ENCODE data around the gene CDKN2A. TPM values are rescaled to one million over a fixed set of nuclear protein-coding genes. Genes with fewer than 3 reads are reported as not detected.

CDKN2A gene
- total RNA-seq, 4 donors from 2014 or later, result 2.2 to 8.6 TPM; not detected in 2

DNA sequence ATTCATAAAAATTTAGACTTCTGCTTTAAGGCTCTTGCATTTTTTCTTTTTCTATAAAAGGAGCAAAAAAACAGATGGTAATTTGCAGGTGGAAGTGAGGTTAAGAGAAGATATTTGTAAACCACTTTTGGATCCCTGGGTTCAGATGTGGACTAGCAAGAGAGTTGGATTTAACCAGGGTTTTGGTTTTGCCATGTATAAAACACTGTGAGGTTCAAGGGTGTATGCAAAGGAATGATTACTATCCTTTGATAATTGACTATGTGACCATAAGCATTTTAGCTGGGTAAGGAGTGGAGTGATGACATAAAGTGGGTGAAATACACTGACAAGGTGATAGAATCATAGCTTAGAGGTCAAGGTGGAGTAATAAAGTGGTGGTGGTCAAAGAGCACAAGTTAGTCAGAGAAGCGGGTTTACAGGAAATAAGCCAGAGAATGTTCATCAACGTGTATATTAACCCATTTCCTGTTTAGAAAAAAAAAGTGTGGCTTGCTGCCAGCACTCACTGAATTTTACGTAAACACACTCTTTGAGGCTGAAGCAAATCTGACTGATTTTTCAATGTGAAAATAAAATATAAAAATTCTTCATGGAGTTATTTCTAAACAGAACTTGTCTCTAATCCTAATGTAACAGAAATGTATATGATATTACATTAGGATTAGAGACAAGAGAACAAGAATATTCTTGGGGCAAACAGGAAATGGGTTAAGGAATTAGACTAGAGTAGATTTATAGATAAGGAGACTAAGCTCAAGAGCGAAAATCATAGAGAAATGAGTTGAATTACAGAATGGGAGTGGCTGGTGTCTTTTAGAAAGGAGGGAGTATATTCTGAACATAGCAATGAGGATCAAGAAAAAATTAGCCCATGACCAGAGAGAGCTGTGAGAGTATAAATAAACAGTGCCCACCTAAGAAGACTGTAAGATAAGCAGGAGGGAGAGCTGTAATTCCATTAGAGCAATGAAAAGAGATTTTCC lies 74.5 kb downstream of the CDKN2A start:
- in situ Hi-C loops (cut with MboI; ENCODE audit: low pct_ligation_motif_present in 1 of 4, low pct_unique_long_range_greater_than_20kb in 1 of 4, low sequenced_read_pairs in 3 of 4) (no loop called here), intact Hi-C loops (cut with DNase I; ENCODE audit: low total_unique reads) (no loop called here)
- peak overlapping the region in 1 of 4 donors; percentile 26 for H3K27ac ChIP-seq
- H3K36me3 ChIP-seq, result no peaks in the 10 kb centered on the region
- peaks cover 0 to 15% (median 0%) of the 10 kb centered on the region in 4 donors for H3K4me1 ChIP-seq
- no peaks in the 10 kb centered on the region for H3K27me3 ChIP-seq
- no peak overlapping the region for H3K4me3 ChIP-seq
- H3K9me3 ChIP-seq, result no peaks in the 10 kb centered on the region
- no peak for TF ChIP-seq EP300 (IDR thresholded peaks at IDR 0.05; ENCODE audit: low read depth)
- no peak for TF ChIP-seq POLR2A (IDR thresholded peaks at IDR 0.05)
- DNase-seq, result no peak
- WGBS, 2 donors (ENCODE audit: low coverage in 1 of 2), result 2 to 3% methylated on average over 4 of the region's 4 CpGs

Other genes starting within 250 kb of the CDKN2A start
- 10 to 100 TPM in 3 of 4 donors, 1 to 10 TPM in 1; 4.5 to 15.1 (median 13.6) TPM for gene MTAP, start 191.8 kb downstream of the CDKN2A start, total RNA-seq
- gene CDKN2B-AS1, start 399 bp upstream of the CDKN2A start, total RNA-seq, result 100 to 1,000 TPM in 1 of 4 donors, 10 to 100 TPM in 2, under 1 TPM in 1; 1.00 to 152 (median 46.0) TPM
- gene CDKN2B, start 14.9 kb upstream of the CDKN2A start, total RNA-seq, result 100 to 1,000 TPM in 3 of 4 donors, 10 to 100 TPM in 1; 36.8 to 430 (median 265) TPM

Measured in transverse colon (tissue), 4 donors.